BLaER1 (cell line): ENCODE measurements around the gene CD2.
A peak's percentile ranks its signal among the peaks of the same experiment; 100 is the strongest.

Experiments used
- H3K27ac ChIP-seq: shearing (Covaris generic); formaldehyde crosslinking; 2 replicates; pipeline ENCODE4 v1.8.1; 2022
- H3K27me3 ChIP-seq: shearing (Covaris generic); formaldehyde crosslinking; 2 replicates; pipeline ENCODE4 v1.8.1; 2022
- H3K36me3 ChIP-seq: shearing (Covaris generic); formaldehyde crosslinking; 2 replicates; pipeline ENCODE4 v1.8.1; 2022
- H3K4me1 ChIP-seq: shearing (Covaris generic); formaldehyde crosslinking; 2 replicates; pipeline ENCODE4 v1.8.1; 2022
- H3K4me2 ChIP-seq: shearing (Covaris generic); formaldehyde crosslinking; 2 replicates; pipeline ENCODE4 v1.8.1; 2022
- H3K4me3 ChIP-seq: shearing (Covaris generic); formaldehyde crosslinking; 2 replicates; pipeline ENCODE4 v1.8.1; 2022
- H3K9ac ChIP-seq: shearing (Covaris generic); formaldehyde crosslinking; 2 replicates; pipeline ENCODE4 v1.8.1; 2022
- H3K9me3 ChIP-seq: shearing (Covaris generic); formaldehyde crosslinking; 2 replicates; pipeline ENCODE4 v1.8.1; 2022
- H4K20me1 ChIP-seq: shearing (Covaris generic); formaldehyde crosslinking; 2 replicates; pipeline ENCODE4 v1.8.1; 2022
- Cebpa-rat ChIP-seq: shearing (Covaris generic); IDR thresholded peaks from 2 replicates; pipeline ENCODE4 v1.8.1; 2022

Gene CD2

GRCh38 chr1:116731439-116731838 is 22.8 kb upstream of the CD2 start:
- Histone ChIP-seq H3K36me3 (no peaks in the 10 kb centered on the region), H3K9me3 (no peaks in the 10 kb centered on the region), H3K4me2 (no peak overlapping the region), H3K4me3 (no peak overlapping the region), H3K27me3 (no peaks in the 10 kb centered on the region), H3K4me1 (no peaks in the 10 kb centered on the region), H3K9ac (no peak overlapping the region), H3K27ac (no peak overlapping the region), H4K20me1 (no peaks in the 10 kb centered on the region)
- no peak for TF ChIP-seq Cebpa-rat

DNA sequence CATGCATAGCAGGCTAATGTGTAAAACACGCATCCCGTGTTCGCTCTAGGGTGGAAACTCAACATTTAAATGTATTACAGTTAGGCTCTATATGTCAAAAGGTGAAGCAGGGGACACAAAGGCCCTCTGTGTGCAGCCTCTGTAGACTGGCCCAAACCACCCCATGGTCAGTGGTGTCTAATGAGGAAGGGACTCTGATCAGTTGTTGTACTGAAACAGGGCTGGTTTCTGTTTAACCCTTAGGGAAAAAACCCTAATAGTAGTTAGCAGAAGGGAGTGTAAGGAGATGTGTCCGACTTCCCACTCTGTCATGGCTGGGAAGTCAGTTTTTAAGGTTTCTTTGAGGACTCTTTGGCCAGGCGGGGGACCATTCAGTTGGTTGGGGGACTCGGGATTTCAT is 21.5 kb upstream of the CD2 start:
- H3K9me3 ChIP-seq: no peaks in the 10 kb centered on the region

GRCh38 chr1:116733476-116734365 is 20.5 kb upstream of the CD2 start:
- Histone ChIP-seq H3K4me3 (no peak overlapping the region), H3K27ac (no peak overlapping the region), H3K4me2 (no peak overlapping the region), H3K4me1 (peaks cover 14% of the 10 kb centered on the region), H3K9ac (no peak overlapping the region), H3K27me3 (no peaks in the 10 kb centered on the region), H3K9me3 (no peaks in the 10 kb centered on the region), H4K20me1 (no peaks in the 10 kb centered on the region), H3K36me3 (no peaks in the 10 kb centered on the region)
- no peak for TF ChIP-seq Cebpa-rat

More for the DNA sequence above, 21.5 kb upstream of the CD2 start:
- TF ChIP-seq Cebpa-rat: no peak
- no peak overlapping the region for H3K4me3 ChIP-seq
- no peaks in the 10 kb centered on the region for H3K36me3 ChIP-seq
- H4K20me1 ChIP-seq: no peaks in the 10 kb centered on the region
- no peak overlapping the region for H3K4me2 ChIP-seq
- peaks cover 4% of the 10 kb centered on the region for H3K4me1 ChIP-seq
- H3K27ac ChIP-seq: no peak overlapping the region
- no peaks in the 10 kb centered on the region for H3K27me3 ChIP-seq
- H3K9ac ChIP-seq: no peak overlapping the region

DNA sequence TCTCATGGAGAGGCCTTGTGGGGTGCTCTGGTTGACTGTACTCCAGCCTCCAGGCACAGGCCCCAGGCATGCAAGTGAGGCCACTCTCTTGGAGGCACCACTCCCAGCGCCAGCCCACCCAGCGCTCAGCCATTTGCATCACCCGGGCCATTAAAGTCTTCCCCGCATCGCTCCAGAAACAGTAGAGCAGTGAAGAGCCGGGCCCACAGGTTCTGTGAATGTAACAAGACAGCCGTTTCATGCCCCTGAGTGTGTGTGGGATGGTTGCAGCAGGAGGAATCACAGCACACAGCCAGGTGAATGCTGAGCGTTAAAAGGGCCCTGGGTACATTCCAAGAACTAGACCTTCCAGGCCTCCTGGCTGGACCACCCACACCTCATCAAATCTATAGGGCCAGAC is 19.0 kb upstream of the CD2 start:
- Histone ChIP-seq H3K27me3 (no peaks in the 10 kb centered on the region), H3K36me3 (no peaks in the 10 kb centered on the region), H4K20me1 (no peaks in the 10 kb centered on the region), H3K4me2 (no peak overlapping the region), H3K27ac (no peak overlapping the region), H3K4me1 (peaks cover 22% of the 10 kb centered on the region), H3K4me3 (no peak overlapping the region), H3K9me3 (no peaks in the 10 kb centered on the region), H3K9ac (no peak overlapping the region)
- TF ChIP-seq Cebpa-rat: no peak

GRCh38 chr1:116737020-116737854 is 17.0 kb upstream of the CD2 start:
- no peak overlapping the region for H3K9ac ChIP-seq
- no peak overlapping the region for H3K4me2 ChIP-seq
- no peak for TF ChIP-seq Cebpa-rat

GRCh38 chr1:116737855-116738321 is 16.3 kb upstream of the CD2 start:
- H3K9me3 ChIP-seq: peaks cover 18% of the 10 kb centered on the region
- TF ChIP-seq Cebpa-rat: no peak
- H3K4me1 ChIP-seq: peaks cover 33% of the 10 kb centered on the region
- no peaks in the 10 kb centered on the region for H4K20me1 ChIP-seq
- H3K27ac ChIP-seq: no peak overlapping the region
- no peaks in the 10 kb centered on the region for H3K27me3 ChIP-seq
- no peak overlapping the region for H3K4me3 ChIP-seq
- no peaks in the 10 kb centered on the region for H3K36me3 ChIP-seq
- no peak overlapping the region for H3K9ac ChIP-seq
- 0 out of 2 replicates have a peak overlapping the region, but pooled peaks have one; percentile 5 for H3K4me2 ChIP-seq

More at GRCh38 chr1:116737020-116737854, 17.0 kb upstream of the CD2 start:
- Histone ChIP-seq H3K27me3 (no peaks in the 10 kb centered on the region), H4K20me1 (no peaks in the 10 kb centered on the region), H3K9me3 (peaks cover 12% of the 10 kb centered on the region), H3K36me3 (no peaks in the 10 kb centered on the region), H3K4me3 (no peak overlapping the region), H3K27ac (no peak overlapping the region), H3K4me1 (peaks cover 33% of the 10 kb centered on the region)

DNA sequence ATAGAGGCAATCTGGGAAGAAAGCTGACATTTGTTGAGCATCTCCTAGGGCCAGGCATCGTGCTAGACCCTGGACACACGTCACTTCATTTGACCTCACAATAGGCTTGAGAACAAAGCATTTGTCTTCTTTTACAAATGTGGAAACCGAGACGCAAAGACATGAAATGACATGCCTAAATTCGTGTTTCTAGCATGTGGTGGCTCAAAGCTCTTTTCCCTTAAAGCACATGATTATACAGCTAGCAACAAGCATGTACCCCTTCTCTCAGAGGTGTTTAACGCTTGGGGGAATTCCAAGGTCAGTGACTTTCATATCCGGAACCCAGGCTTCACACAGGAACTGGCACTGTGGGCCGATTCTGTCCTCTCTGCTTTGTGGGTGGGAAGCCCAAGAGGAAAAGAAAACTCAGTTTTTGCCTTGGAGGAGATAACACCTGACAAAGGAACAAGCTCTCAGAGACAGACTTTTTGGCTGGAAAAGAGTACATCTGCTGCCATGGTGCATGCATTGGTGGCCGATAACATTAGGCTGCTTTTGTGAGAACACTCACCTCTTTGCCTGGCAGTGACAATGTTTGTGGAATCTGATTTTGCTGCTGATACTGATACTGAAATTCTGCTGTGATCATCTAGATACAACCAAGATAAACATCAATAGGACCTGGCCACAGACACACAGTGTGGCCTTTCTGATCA is 15.4 kb upstream of the CD2 start:
- H3K27me3 ChIP-seq: no peaks in the 10 kb centered on the region
- no peaks in the 10 kb centered on the region for H4K20me1 ChIP-seq
- no peak overlapping the region for H3K27ac ChIP-seq
- H3K4me1 ChIP-seq: peaks cover 33% of the 10 kb centered on the region
- peaks cover 28% of the 10 kb centered on the region for H3K9me3 ChIP-seq
- H3K9ac ChIP-seq: no peak overlapping the region
- no peak for TF ChIP-seq Cebpa-rat
- H3K36me3 ChIP-seq: no peaks in the 10 kb centered on the region
- H3K4me2 ChIP-seq: peak overlapping the region; percentile 22
- H3K4me3 ChIP-seq: no peak overlapping the region

DNA sequence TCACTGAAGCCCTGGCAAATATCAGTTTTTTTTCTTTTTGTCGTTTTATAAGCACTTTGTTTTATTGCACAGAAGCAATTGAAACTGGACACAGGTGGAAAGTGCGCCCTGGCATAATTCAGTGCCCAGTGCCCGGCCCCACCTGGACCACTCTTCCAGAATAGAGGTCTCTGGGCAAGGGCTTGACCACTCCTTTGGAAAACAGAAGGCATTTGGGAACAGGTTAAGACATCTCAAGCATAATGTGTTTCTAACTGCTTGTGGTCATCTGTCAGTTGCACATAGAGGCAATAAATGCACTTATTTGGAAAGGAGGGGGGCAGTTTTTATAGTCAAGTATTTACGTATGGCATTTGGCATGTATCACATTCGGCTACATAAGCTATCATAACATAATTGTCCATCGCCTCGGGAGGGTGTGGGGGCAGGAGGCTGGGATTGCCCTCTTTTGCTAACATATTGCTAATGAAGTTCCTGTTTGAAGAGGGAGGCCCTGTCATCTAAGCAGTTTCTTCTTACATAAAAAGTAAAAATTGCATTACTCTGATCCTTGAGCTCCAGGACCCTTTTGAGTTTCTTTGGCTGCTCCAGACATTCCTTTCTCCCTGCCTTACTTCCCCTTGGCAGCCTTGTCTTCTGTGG is 14.7 kb upstream of the CD2 start:
- Histone ChIP-seq H4K20me1 (no peaks in the 10 kb centered on the region), H3K4me3 (no peak overlapping the region), H3K9ac (no peak overlapping the region), H3K27ac (no peak overlapping the region), H3K27me3 (no peaks in the 10 kb centered on the region), H3K4me1 (peaks cover 33% of the 10 kb centered on the region), H3K36me3 (no peaks in the 10 kb centered on the region), H3K4me2 (peak overlapping the region; percentile 22), H3K9me3 (peaks cover 34% of the 10 kb centered on the region)
- TF ChIP-seq Cebpa-rat: no peak

- TF ChIP-seq Cebpa-rat: no peak
- peaks cover 42% of the 10 kb centered on the region for H3K9me3 ChIP-seq
- H3K27ac ChIP-seq: no peak overlapping the region
Measured at GRCh38 chr1:116740296-116740695, 13.9 kb upstream of the CD2 start.

More at GRCh38 chr1:116740296-116740695, 13.9 kb upstream of the CD2 start:
- H3K9ac ChIP-seq: no peak overlapping the region
- no peaks in the 10 kb centered on the region for H3K27me3 ChIP-seq
- no peaks in the 10 kb centered on the region for H4K20me1 ChIP-seq
- H3K4me3 ChIP-seq: no peak overlapping the region
- H3K4me1 ChIP-seq: peaks cover 33% of the 10 kb centered on the region
- peak overlapping the region; percentile 25 for H3K4me2 ChIP-seq
- no peaks in the 10 kb centered on the region for H3K36me3 ChIP-seq
